H1 (cell line): ENCODE results near the gene MAGI2. TPM values are rescaled to one million over a fixed set of nuclear protein-coding genes. Genes with fewer than 3 reads are reported as not detected.

Experiments used
- BRCA1 ChIP-seq: IDR thresholded peaks from 2 replicates; pipeline ENCODE4 v1.6.1; 2012; ENCODE audit warnings: low read depth, low read length, improper control_type of control experiment
- FOSL1 ChIP-seq: IDR thresholded peaks from 2 replicates; pipeline ENCODE4 v1.6.1; 2011; ENCODE audit warnings: mild to moderate bottlenecking, low read depth, low read length, moderate library complexity; ENCODE audit not compliant: insufficient read depth
- SIX5 ChIP-seq: IDR thresholded peaks from 2 replicates; pipeline ENCODE4 v1.6.1; 2011; ENCODE audit warnings: mild to moderate bottlenecking, low read depth, low read length
- polyA plus RNA-seq, 7 experiments: library from polyadenylated mRNA; depleted of rRNA in 3 of 7; stranded (reverse) in 5 of 7; unstranded in 2 of 7; fragments of >200 nt in 5 of 7; fragments of 200-250 nt in 2 of 7; gene quantifications; 1 replicate in 5 of 7; 2 replicates in 1 of 7; 4 replicates in 1 of 7; pipeline versions ENCODE4 v1.2.1 to v1.2.3, GENCODE V29; 2011 to 2013; ENCODE audit warnings: missing spikeins in 2 of 7, mixed read lengths in 2 of 7
- total RNA-seq: library from RNA; stranded (reverse); fragmentation: NEBNext Ultra II Directional; extraction: Animal tissue kit (Norgen Biotek cat#: 25700); gene quantifications from 2 replicates; pipeline ENCODE4 v1.2.1, GENCODE V29; 2021
- TF ChIP-seq, protein P1 (sequence below): fragments of 300-600 bp; sonication (generic); IDR thresholded peaks from 2 replicates; pipeline ENCODE4 v1.7.1; 2012; ENCODE audit warnings: low read length, moderate library complexity, mild to moderate bottlenecking, inconsistent platforms; ENCODE audit not compliant: insufficient replicate concordance

MAGI2 gene
- total and polyA plus RNA-seq, 2 of the 8 experiments (the other 6 are each of a cell fraction or from before 2014, with no cell fraction given): 6.0 to 27.3 TPM

DNA sequence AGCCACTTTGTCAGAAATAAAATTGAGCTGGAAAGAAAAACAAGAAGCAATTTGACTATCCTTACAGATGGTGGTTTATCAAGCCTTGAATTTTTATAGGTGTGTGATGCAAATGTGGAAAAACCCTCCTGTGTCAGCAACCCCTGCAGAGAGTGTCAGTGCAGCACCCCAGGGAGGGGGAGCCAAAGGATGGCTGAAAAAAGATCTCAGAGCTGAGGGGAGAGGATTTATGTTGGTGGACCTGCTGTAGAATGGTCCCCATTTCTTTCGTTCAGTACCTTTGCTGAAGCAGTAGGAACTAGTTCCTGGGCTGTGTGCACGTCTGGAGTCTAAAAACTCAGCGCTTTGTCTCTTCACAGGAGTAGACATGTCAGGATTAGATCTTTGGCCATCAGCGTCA is 1415.9 kb downstream of the MAGI2 start (continued):
- TF ChIP-seq, protein P1, sequence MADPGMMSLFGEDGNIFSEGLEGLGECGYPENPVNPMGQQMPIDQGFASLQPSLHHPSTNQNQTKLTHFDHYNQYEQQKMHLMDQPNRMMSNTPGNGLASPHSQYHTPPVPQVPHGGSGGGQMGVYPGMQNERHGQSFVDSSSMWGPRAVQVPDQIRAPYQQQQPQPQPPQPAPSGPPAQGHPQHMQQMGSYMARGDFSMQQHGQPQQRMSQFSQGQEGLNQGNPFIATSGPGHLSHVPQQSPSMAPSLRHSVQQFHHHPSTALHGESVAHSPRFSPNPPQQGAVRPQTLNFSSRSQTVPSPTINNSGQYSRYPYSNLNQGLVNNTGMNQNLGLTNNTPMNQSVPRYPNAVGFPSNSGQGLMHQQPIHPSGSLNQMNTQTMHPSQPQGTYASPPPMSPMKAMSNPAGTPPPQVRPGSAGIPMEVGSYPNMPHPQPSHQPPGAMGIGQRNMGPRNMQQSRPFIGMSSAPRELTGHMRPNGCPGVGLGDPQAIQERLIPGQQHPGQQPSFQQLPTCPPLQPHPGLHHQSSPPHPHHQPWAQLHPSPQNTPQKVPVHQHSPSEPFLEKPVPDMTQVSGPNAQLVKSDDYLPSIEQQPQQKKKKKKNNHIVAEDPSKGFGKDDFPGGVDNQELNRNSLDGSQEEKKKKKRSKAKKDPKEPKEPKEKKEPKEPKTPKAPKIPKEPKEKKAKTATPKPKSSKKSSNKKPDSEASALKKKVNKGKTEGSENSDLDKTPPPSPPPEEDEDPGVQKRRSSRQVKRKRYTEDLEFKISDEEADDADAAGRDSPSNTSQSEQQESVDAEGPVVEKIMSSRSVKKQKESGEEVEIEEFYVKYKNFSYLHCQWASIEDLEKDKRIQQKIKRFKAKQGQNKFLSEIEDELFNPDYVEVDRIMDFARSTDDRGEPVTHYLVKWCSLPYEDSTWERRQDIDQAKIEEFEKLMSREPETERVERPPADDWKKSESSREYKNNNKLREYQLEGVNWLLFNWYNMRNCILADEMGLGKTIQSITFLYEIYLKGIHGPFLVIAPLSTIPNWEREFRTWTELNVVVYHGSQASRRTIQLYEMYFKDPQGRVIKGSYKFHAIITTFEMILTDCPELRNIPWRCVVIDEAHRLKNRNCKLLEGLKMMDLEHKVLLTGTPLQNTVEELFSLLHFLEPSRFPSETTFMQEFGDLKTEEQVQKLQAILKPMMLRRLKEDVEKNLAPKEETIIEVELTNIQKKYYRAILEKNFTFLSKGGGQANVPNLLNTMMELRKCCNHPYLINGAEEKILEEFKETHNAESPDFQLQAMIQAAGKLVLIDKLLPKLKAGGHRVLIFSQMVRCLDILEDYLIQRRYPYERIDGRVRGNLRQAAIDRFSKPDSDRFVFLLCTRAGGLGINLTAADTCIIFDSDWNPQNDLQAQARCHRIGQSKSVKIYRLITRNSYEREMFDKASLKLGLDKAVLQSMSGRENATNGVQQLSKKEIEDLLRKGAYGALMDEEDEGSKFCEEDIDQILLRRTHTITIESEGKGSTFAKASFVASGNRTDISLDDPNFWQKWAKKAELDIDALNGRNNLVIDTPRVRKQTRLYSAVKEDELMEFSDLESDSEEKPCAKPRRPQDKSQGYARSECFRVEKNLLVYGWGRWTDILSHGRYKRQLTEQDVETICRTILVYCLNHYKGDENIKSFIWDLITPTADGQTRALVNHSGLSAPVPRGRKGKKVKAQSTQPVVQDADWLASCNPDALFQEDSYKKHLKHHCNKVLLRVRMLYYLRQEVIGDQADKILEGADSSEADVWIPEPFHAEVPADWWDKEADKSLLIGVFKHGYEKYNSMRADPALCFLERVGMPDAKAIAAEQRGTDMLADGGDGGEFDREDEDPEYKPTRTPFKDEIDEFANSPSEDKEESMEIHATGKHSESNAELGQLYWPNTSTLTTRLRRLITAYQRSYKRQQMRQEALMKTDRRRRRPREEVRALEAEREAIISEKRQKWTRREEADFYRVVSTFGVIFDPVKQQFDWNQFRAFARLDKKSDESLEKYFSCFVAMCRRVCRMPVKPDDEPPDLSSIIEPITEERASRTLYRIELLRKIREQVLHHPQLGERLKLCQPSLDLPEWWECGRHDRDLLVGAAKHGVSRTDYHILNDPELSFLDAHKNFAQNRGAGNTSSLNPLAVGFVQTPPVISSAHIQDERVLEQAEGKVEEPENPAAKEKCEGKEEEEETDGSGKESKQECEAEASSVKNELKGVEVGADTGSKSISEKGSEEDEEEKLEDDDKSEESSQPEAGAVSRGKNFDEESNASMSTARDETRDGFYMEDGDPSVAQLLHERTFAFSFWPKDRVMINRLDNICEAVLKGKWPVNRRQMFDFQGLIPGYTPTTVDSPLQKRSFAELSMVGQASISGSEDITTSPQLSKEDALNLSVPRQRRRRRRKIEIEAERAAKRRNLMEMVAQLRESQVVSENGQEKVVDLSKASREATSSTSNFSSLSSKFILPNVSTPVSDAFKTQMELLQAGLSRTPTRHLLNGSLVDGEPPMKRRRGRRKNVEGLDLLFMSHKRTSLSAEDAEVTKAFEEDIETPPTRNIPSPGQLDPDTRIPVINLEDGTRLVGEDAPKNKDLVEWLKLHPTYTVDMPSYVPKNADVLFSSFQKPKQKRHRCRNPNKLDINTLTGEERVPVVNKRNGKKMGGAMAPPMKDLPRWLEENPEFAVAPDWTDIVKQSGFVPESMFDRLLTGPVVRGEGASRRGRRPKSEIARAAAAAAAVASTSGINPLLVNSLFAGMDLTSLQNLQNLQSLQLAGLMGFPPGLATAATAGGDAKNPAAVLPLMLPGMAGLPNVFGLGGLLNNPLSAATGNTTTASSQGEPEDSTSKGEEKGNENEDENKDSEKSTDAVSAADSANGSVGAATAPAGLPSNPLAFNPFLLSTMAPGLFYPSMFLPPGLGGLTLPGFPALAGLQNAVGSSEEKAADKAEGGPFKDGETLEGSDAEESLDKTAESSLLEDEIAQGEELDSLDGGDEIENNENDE: no peak
- TF ChIP-seq BRCA1 (no peak), SIX5 (no peak), FOSL1 (no peak)
